Measurements from ENCODE around the gene FRG2B. TPM values are rescaled to one million over a fixed set of nuclear protein-coding genes. Genes with fewer than 3 reads are reported as not detected.
"Not testable (repeated sequence)": the region's sequence is repeated elsewhere in the genome, so short reads cannot be mapped to it uniquely, and the experiment has no call there.

The FRG2B gene
- total RNA-seq, 2 donors from 2014 or later, result not detected

- Histone ChIP-seq H3K4me3 (no peak overlapping the region), H3K9me3 (no peaks in the 10 kb centered on the region), H3K27ac (no peak overlapping the region), H3K9ac (ENCODE audit: low read depth in 2 of 2, low read length in 2 of 2) (no peak overlapping the region), H3K36me3 (no peaks in the 10 kb centered on the region), H3K4me1 (no peaks in the 10 kb centered on the region), H3K27me3 (no peaks in the 10 kb centered on the region)
- intact Hi-C loops (cut with DNase I), result no loop called here
- TF ChIP-seq CTCF (IDR thresholded peaks at IDR 0.05), result no peak
- DNase-seq, result no peak
Observed at GRCh38 chr10:133611079-133611478, 15.5 kb downstream of the FRG2B start.

GRCh38 chr10:133608855-133609254, 17.7 kb downstream of the FRG2B start:
- H3K9me3 ChIP-seq, result no peaks in the 10 kb centered on the region
- H3K27ac ChIP-seq, result no peak overlapping the region
- no peak overlapping the region for H3K4me3 ChIP-seq
- H3K36me3 ChIP-seq, result no peaks in the 10 kb centered on the region
- H3K9ac ChIP-seq (ENCODE audit: low read depth in 2 of 2, low read length in 2 of 2), result no peak overlapping the region
- no peak for TF ChIP-seq CTCF (IDR thresholded peaks at IDR 0.05)
- DNase-seq, result no peak
- no peaks in the 10 kb centered on the region for H3K4me1 ChIP-seq
- intact Hi-C loops (cut with DNase I), result no loop called here
- H3K27me3 ChIP-seq, result no peaks in the 10 kb centered on the region

- not testable (repeated sequence) for H3K27ac ChIP-seq, H3K27me3 ChIP-seq
Observed at GRCh38 chr10:133603434-133603833, 23.2 kb downstream of the FRG2B start.

GRCh38 chr10:133600657-133601056, 25.9 kb downstream of the FRG2B start:
- Histone ChIP-seq H3K4me3 (no peak overlapping the region), H3K9ac (ENCODE audit: low read depth in 2 of 2, low read length in 2 of 2) (no peak overlapping the region), H3K36me3 (no peaks in the 10 kb centered on the region), H3K4me1 (no peaks in the 10 kb centered on the region), H3K27ac (no peak overlapping the region), H3K27me3 (no peaks in the 10 kb centered on the region), H3K9me3 (no peaks in the 10 kb centered on the region)
- no peak for TF ChIP-seq CTCF (IDR thresholded peaks at IDR 0.05)
- no peak for DNase-seq
- intact Hi-C loops (cut with DNase I), result no loop called here

More at GRCh38 chr10:133603434-133603833, 23.2 kb downstream of the FRG2B start:
- H3K36me3 ChIP-seq; intact Hi-C loops (cut with DNase I); H3K4me3 ChIP-seq; H3K9me3 ChIP-seq; DNase-seq; H3K4me1 ChIP-seq; H3K9ac ChIP-seq (ENCODE audit: low read depth in 2 of 2, low read length in 2 of 2): not testable (repeated sequence)

GRCh38 chr10:133599869-133600268, 26.7 kb downstream of the FRG2B start:
- H3K4me3 ChIP-seq; H3K27ac ChIP-seq; H3K27me3 ChIP-seq; H3K36me3 ChIP-seq; intact Hi-C loops (cut with DNase I); H3K4me1 ChIP-seq; H3K9me3 ChIP-seq; H3K9ac ChIP-seq (ENCODE audit: low read depth in 2 of 2, low read length in 2 of 2); DNase-seq: not testable (repeated sequence)

GRCh38 chr10:133592716-133593115, 33.9 kb downstream of the FRG2B start:
- Histone ChIP-seq H3K27me3 (no peaks in the 10 kb centered on the region), H3K9me3 (no peaks in the 10 kb centered on the region), H3K4me3 (no peak overlapping the region), H3K9ac (ENCODE audit: low read depth in 2 of 2, low read length in 2 of 2) (no peak overlapping the region), H3K27ac (no peak overlapping the region), H3K36me3 (no peaks in the 10 kb centered on the region), H3K4me1 (no peaks in the 10 kb centered on the region)
- no peak for TF ChIP-seq CTCF (IDR thresholded peaks at IDR 0.05)
- intact Hi-C loops (cut with DNase I), result no loop called here
- DNase-seq, result no peak

- no peak for TF ChIP-seq CTCF (IDR thresholded peaks at IDR 0.05)
- H3K9ac ChIP-seq (ENCODE audit: low read depth in 2 of 2, low read length in 2 of 2), result no peak overlapping the region
- no peaks in the 10 kb centered on the region for H3K4me1 ChIP-seq
- H3K36me3 ChIP-seq, result no peaks in the 10 kb centered on the region
- H3K27ac ChIP-seq, result no peak overlapping the region
- no peak overlapping the region for H3K4me3 ChIP-seq
- intact Hi-C loops (cut with DNase I), result no loop called here
- no peak for DNase-seq
- no peaks in the 10 kb centered on the region for H3K27me3 ChIP-seq
- H3K9me3 ChIP-seq, result no peaks in the 10 kb centered on the region
Observed at GRCh38 chr10:133590970-133591359, 35.6 kb downstream of the FRG2B start.
